HCT116 (cell line): ENCODE results near the gene ZXDC. TPM values are rescaled to one million over a fixed set of nuclear protein-coding genes. Genes with fewer than 3 reads are reported as not detected.

ENCODE experiments used
- ATAC-seq: fragments of 200-7000 bp; cut with Tn5 transposase; 2 replicates; pipeline ENCODE4 v1.9.1; 2020; ENCODE audit warnings: mild to moderate bottlenecking, moderate library complexity
- BruUV-seq: library from RNA; stranded (reverse); fragments of 400-500 nt; replicated peaks from 2 replicates; lab custom pipeline; 2021; lab: Mats Ljungman, UMichigan
- CTCF ChIA-PET: fragments of 300-600 bp; sonication (Branson Sonifier 250); formaldehyde crosslinking; loops from one replicate; lab custom pipeline; 2021; ENCODE audit warnings: antibody characterized with exemption; lab: Charles Lee
- POLR2A ChIA-PET: fragments of 300-600, 350-600 bp; sonication (Branson Sonifier 250); formaldehyde crosslinking; loops from one replicate; lab custom pipeline; 2021; ENCODE audit warnings: antibody characterized with exemption; lab: Charles Lee
- RAD21 ChIA-PET, 2 experiments: fragments of 300-600 bp; sonication (Branson Sonifier 250); formaldehyde crosslinking; loops; one replicate each; lab custom pipeline; 2023; ENCODE audit warnings: low total read pairs in 2 of 2; ENCODE audit not compliant: uncharacterized antibody in 2 of 2, unreplicated experiment in 2 of 2, low non-redundant PET in 1 of 2; lab: Charles Lee
- DNase-seq: peaks from one replicate; pipeline ENCODE4 v3.0.0-alpha.2; 2010; ENCODE audit warnings: low read depth, low spot score
- H2AFZ ChIP-seq: fragments of 200-600 bp; shearing (Covaris generic), sonication (generic); 2 replicates; pipeline ENCODE4 v1.6.1; 2017; ENCODE audit warnings: low read depth, mixed run types, mixed read lengths, antibody characterized with exemption, low read length; ENCODE audit not compliant: poor library complexity, severe bottlenecking
- H3K27ac ChIP-seq: 2 replicates; pipeline ENCODE4 v1.5.1; 2012; ENCODE audit warnings: low read depth, low read length
- H3K27me3 ChIP-seq: fragments of 200-600 bp; sonication (generic); 2 replicates; pipeline ENCODE4 v1.6.1; 2016; ENCODE audit warnings: mixed run types, low read length, mixed read lengths; ENCODE audit not compliant: insufficient read depth
- H3K36me3 ChIP-seq, 2 experiments: fragments of 200-500 bp in 1 of 2; fragments of 200-600 bp in 1 of 2; sonication (Bioruptor generic) in 1 of 2; sonication (generic) in 1 of 2; 2 replicates each; pipeline versions ENCODE4 v1.5.1 to v1.6.1; 2014 to 2016; ENCODE audit warnings: low read length in 2 of 2, inconsistent platforms in 1 of 2, mixed read lengths in 1 of 2, mixed run types in 1 of 2; ENCODE audit not compliant: insufficient read depth in 2 of 2, control insufficient read depth in 1 of 2
- H3K4me1 ChIP-seq, 2 experiments: fragments of 200-600 bp in 1 of 2; sonication (generic) in 1 of 2; 2 replicates each; pipeline versions ENCODE4 v1.5.1 to v1.6.1; 2012 to 2017; ENCODE audit warnings: low read length in 2 of 2, inconsistent platforms in 1 of 2, mild to moderate bottlenecking in 1 of 2, mixed read lengths in 1 of 2, mixed run types in 1 of 2, moderate library complexity in 1 of 2; ENCODE audit not compliant: insufficient read depth in 2 of 2, control insufficient read depth in 1 of 2
- H3K4me2 ChIP-seq: fragments of 200-600 bp; sonication (generic); 2 replicates; pipeline ENCODE4 v1.6.1; 2017; ENCODE audit warnings: mixed run types, low read length, mixed read lengths
- H3K4me3 ChIP-seq, 2 experiments: fragments of 200-600 bp in 1 of 2; sonication (generic) in 1 of 2; replicated peaks in 1 of 2; 2 replicates each; pipeline ENCODE4 v1.5.1; 2011 to 2016; ENCODE audit warnings: low read length in 2 of 2, control low read depth in 1 of 2, low read depth in 1 of 2, mild to moderate bottlenecking in 1 of 2, mixed read lengths in 1 of 2, mixed run types in 1 of 2
- H3K79me2 ChIP-seq: fragments of 200-600 bp; sonication (generic); 2 replicates; pipeline ENCODE4 v1.6.1; 2017; ENCODE audit warnings: mild to moderate bottlenecking, mixed run types, low read length, moderate library complexity, mixed read lengths; ENCODE audit not compliant: insufficient read depth
- H3K9ac ChIP-seq: fragments of 200-600 bp; sonication (generic); 2 replicates; pipeline ENCODE4 v1.6.1; 2016; ENCODE audit warnings: low read length, mixed read lengths
- H3K9me2 ChIP-seq: fragments of 200-600 bp; sonication (generic), shearing (Covaris generic); 2 replicates; pipeline ENCODE4 v1.6.1; 2017; ENCODE audit warnings: mixed run types, mild to moderate bottlenecking, moderate library complexity; ENCODE audit not compliant: insufficient read depth
- H3K9me3 ChIP-seq, 2 experiments: fragments of 200-500 bp in 1 of 2; fragments of 200-600 bp in 1 of 2; sonication (Bioruptor generic) in 1 of 2; sonication (generic) in 1 of 2; 2 replicates each; pipeline ENCODE4 v1.6.1; 2014 to 2017; ENCODE audit warnings: low read length in 2 of 2, mixed read lengths in 2 of 2, inconsistent platforms in 1 of 2, low read depth in 1 of 2, mild to moderate bottlenecking in 1 of 2, mixed run types in 1 of 2, moderate library complexity in 1 of 2; ENCODE audit not compliant: control insufficient read depth in 1 of 2, insufficient read depth in 1 of 2
- H4K20me1 ChIP-seq: fragments of 200-600 bp; sonication (generic), shearing (Covaris generic); 2 replicates; pipeline ENCODE4 v1.6.1; 2017; ENCODE audit warnings: mixed run types, mild to moderate bottlenecking, moderate library complexity; ENCODE audit not compliant: insufficient read depth
- ATF3 ChIP-seq: IDR thresholded peaks from 2 replicates; pipeline ENCODE4 v1.6.1; 2012
- CBX3 ChIP-seq: IDR thresholded peaks from 2 replicates; pipeline ENCODE4 v1.6.1; 2012; ENCODE audit warnings: low read depth
- CTCF ChIP-seq, 3 experiments: fragments of 200-600 bp in 1 of 3; sonication (generic) in 1 of 3; IDR thresholded peaks in 2 of 3; conservative IDR thresholded peaks in 1 of 3; 2 replicates each; pipeline ENCODE4 v1.5.1; 2012 to 2017; ENCODE audit warnings: low read depth in 2 of 3, low read length in 2 of 3, antibody characterized with exemption in 1 of 3, borderline replicate concordance in 1 of 3, control low read depth in 1 of 3, mild to moderate bottlenecking in 1 of 3, mixed read lengths in 1 of 3, mixed run types in 1 of 3, moderate library complexity in 1 of 3; ENCODE audit not compliant: insufficient read depth in 1 of 3
- EGR1 ChIP-seq: IDR thresholded peaks from 2 replicates; pipeline ENCODE4 v1.6.1; 2012; ENCODE audit warnings: low read depth
- ELF1 ChIP-seq: IDR thresholded peaks from 2 replicates; pipeline ENCODE4 v1.6.1; 2012; ENCODE audit warnings: low read depth, borderline replicate concordance
- EZH2 ChIP-seq: fragments of 200-600 bp; sonication (generic); IDR thresholded peaks from 2 replicates; pipeline ENCODE4 v1.6.1; 2017; ENCODE audit warnings: antibody characterized with exemption, mixed run types
- EZH2phosphoT487 ChIP-seq: fragments of 200-600 bp; IDR thresholded peaks from 2 replicates; pipeline ENCODE4 v1.6.1; 2018; ENCODE audit warnings: antibody characterized with exemption, borderline replicate concordance
- JUND ChIP-seq: IDR thresholded peaks from 2 replicates; pipeline ENCODE4 v1.6.1; 2012
- POLR2A ChIP-seq: IDR thresholded peaks from 2 replicates; pipeline ENCODE4 v1.7.0; 2011; ENCODE audit warnings: borderline replicate concordance; ENCODE audit not compliant: insufficient read depth, insufficient read length; ENCODE audit errors: extremely low read depth
- POLR2AphosphoS5 ChIP-seq: IDR thresholded peaks from 2 replicates; pipeline ENCODE4 v1.6.1; 2011; ENCODE audit warnings: mild to moderate bottlenecking, low read depth, low read length, moderate library complexity
- RAD21 ChIP-seq: IDR thresholded peaks from 2 replicates; pipeline ENCODE4 v1.6.1; 2012; ENCODE audit warnings: low read depth, mild to moderate bottlenecking
- SIN3A ChIP-seq: IDR thresholded peaks from 2 replicates; pipeline ENCODE4 v1.6.1; 2012; ENCODE audit warnings: low read depth
- TCF7L2 ChIP-seq: IDR thresholded peaks from 2 replicates; pipeline ENCODE4 v1.7.0; 2011; ENCODE audit warnings: borderline replicate concordance, inconsistent platforms; ENCODE audit not compliant: insufficient read depth, insufficient read length; ENCODE audit errors: extremely low read depth
- YY1 ChIP-seq: IDR thresholded peaks from 2 replicates; pipeline ENCODE4 v1.6.1; 2011; ENCODE audit warnings: low read length, low read depth, moderate library complexity, mild to moderate bottlenecking; ENCODE audit not compliant: insufficient replicate concordance; ENCODE audit errors: extremely low read depth
- ZBTB33 ChIP-seq: IDR thresholded peaks from 2 replicates; pipeline ENCODE4 v1.6.1; 2011; ENCODE audit warnings: mild to moderate bottlenecking, low read length, moderate library complexity; ENCODE audit not compliant: insufficient replicate concordance; ENCODE audit errors: extremely low read depth
- ZFX ChIP-seq: fragments of 450-650 bp; IDR thresholded peaks from 2 replicates; pipeline ENCODE4 v1.6.1; 2017
- ZNF274 ChIP-seq: fragments of 200-500 bp; sonication (Bioruptor generic); IDR thresholded peaks from 2 replicates; pipeline ENCODE4 v1.6.1; 2014; ENCODE audit warnings: mild to moderate bottlenecking, low read depth, low read length, inconsistent platforms
- intact Hi-C: fragments of 100-400 bp; cut with micrococcal nuclease; formaldehyde crosslinking; loops from 2 replicates; pipeline ENCODE4 v1.10.0; 2022
- total RNA-seq: library from RNA; stranded (reverse); gene quantifications from one replicate; pipeline ENCODE4 v1.2.1, GENCODE V29; 2021; ENCODE audit not compliant: unreplicated experiment
- TF ChIP-seq, protein P1 (sequence below): IDR thresholded peaks from 2 replicates; pipeline ENCODE4 v1.6.1; 2012; ENCODE audit warnings: low read depth

ZXDC gene
- total RNA-seq, 1 experiment from 2014 or later = 29.9 TPM

GRCh38 chr3:126493051-126493450 is 17.4 kb upstream of the ZXDC start:
- Histone ChIP-seq H3K9ac (no peak overlapping the region), H3K27ac (no peak overlapping the region), H4K20me1 (no peaks in the 10 kb centered on the region), H3K79me2 (no peaks in the 10 kb centered on the region), H3K4me1 (no peaks in the 10 kb centered on the region), H2AFZ (no peak overlapping the region), H3K4me3 (no peak overlapping the region), H3K9me3 (no peaks in the 10 kb centered on the region), H3K27me3 (no peaks in the 10 kb centered on the region), H3K9me2 (no peaks in the 10 kb centered on the region), H3K36me3 (no peaks in the 10 kb centered on the region), H3K4me2 (no peak overlapping the region)
- intact Hi-C loops = no loop called here
- TF ChIP-seq ELF1 = no peak
- TF ChIP-seq ZFX = no peak
- TF ChIP-seq, protein P1, sequence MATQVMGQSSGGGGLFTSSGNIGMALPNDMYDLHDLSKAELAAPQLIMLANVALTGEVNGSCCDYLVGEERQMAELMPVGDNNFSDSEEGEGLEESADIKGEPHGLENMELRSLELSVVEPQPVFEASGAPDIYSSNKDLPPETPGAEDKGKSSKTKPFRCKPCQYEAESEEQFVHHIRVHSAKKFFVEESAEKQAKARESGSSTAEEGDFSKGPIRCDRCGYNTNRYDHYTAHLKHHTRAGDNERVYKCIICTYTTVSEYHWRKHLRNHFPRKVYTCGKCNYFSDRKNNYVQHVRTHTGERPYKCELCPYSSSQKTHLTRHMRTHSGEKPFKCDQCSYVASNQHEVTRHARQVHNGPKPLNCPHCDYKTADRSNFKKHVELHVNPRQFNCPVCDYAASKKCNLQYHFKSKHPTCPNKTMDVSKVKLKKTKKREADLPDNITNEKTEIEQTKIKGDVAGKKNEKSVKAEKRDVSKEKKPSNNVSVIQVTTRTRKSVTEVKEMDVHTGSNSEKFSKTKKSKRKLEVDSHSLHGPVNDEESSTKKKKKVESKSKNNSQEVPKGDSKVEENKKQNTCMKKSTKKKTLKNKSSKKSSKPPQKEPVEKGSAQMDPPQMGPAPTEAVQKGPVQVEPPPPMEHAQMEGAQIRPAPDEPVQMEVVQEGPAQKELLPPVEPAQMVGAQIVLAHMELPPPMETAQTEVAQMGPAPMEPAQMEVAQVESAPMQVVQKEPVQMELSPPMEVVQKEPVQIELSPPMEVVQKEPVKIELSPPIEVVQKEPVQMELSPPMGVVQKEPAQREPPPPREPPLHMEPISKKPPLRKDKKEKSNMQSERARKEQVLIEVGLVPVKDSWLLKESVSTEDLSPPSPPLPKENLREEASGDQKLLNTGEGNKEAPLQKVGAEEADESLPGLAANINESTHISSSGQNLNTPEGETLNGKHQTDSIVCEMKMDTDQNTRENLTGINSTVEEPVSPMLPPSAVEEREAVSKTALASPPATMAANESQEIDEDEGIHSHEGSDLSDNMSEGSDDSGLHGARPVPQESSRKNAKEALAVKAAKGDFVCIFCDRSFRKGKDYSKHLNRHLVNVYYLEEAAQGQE = no peak
- no peak for TF ChIP-seq EZH2phosphoT487
- TF ChIP-seq EGR1 = no peak
- TF ChIP-seq CBX3 = no peak
- TF ChIP-seq ZNF274 = no peak
- no peak for TF ChIP-seq JUND
- no peak for TF ChIP-seq POLR2AphosphoS5
- TF ChIP-seq TCF7L2 = no peak
- TF ChIP-seq EZH2 = no peak
- TF ChIP-seq POLR2A = no peak
- TF ChIP-seq CTCF (IDR thresholded peaks at IDR 0.05 in 2 of 3, conservative IDR thresholded peaks at IDR 0.05 in 1 of 3; ENCODE audit: borderline replicate concordance in 1 of 3, insufficient read depth in 1 of 3, low read depth in 2 of 3, low read length in 2 of 3) = no peak
- TF ChIP-seq YY1 = no peak
- no peak for TF ChIP-seq ATF3
- TF ChIP-seq RAD21 = no peak
- no peak for TF ChIP-seq SIN3A
- no peak for TF ChIP-seq ZBTB33
- DNase-seq = no peak
- ChIA-PET CTCF (no interaction called here), POLR2A (no interaction called here), RAD21 (no interaction called here)
- no peak for ATAC-seq
- BruUV-seq = no TSS peak
